Muscle layer of duodenum (tissue), 2 donors: ENCODE results near the gene KIF18B.

Experiments used
- H3K27ac ChIP-seq: one replicate; pipeline ENCODE4 v1.7.0; 2013; ENCODE audit warnings: mild to moderate bottlenecking, low read length
- H3K27me3 ChIP-seq: one replicate; pipeline ENCODE4 v1.7.0; 2013; ENCODE audit warnings: low read depth, mild to moderate bottlenecking, control low read depth, low read length
- H3K36me3 ChIP-seq, 2 donors: one replicate each; pipeline ENCODE4 v1.7.0; 2013; ENCODE audit warnings: low read length in 2 of 2, control low read depth in 1 of 2, mild to moderate bottlenecking in 1 of 2; ENCODE audit not compliant: insufficient read depth in 2 of 2, control insufficient read depth in 1 of 2
- H3K4me1 ChIP-seq, 2 donors: one replicate each; pipeline ENCODE4 v1.7.0; 2013; ENCODE audit warnings: low read length in 2 of 2, mild to moderate bottlenecking in 2 of 2, control low read depth in 1 of 2, moderate library complexity in 1 of 2; ENCODE audit not compliant: insufficient read depth in 2 of 2, control insufficient read depth in 1 of 2
- H3K4me3 ChIP-seq, 2 donors: one replicate each; pipeline ENCODE4 v1.7.0; 2013; ENCODE audit warnings: low read length in 2 of 2, low read depth in 1 of 2, mild to moderate bottlenecking in 1 of 2
- H3K9me3 ChIP-seq, 2 donors: one replicate each; pipeline ENCODE4 v1.7.0; 2013; ENCODE audit warnings: low read length in 2 of 2, control low read depth in 1 of 2, mild to moderate bottlenecking in 1 of 2; ENCODE audit not compliant: control insufficient read depth in 1 of 2
- donor health status: healthy.

KIF18B gene

GRCh38 chr17:44922136-44922535 is 25.4 kb downstream of the KIF18B start:
- Histone ChIP-seq H3K36me3 (no peaks in the 10 kb centered on the region), H3K27me3 (no peaks in the 10 kb centered on the region), H3K4me1 (peaks cover 0 to 7% of the 10 kb centered on the region in 2 donors), H3K9me3 (no peaks in the 10 kb centered on the region), H3K27ac (no peak overlapping the region), H3K4me3 (no peak overlapping the region)

GRCh38 chr17:44921122-44921882 is 26.3 kb downstream of the KIF18B start:
- no peaks in the 10 kb centered on the region for H3K27me3 ChIP-seq
- H3K9me3 ChIP-seq: no peaks in the 10 kb centered on the region
- no peak overlapping the region for H3K27ac ChIP-seq
- no peaks in the 10 kb centered on the region for H3K36me3 ChIP-seq
- H3K4me1 ChIP-seq: peaks cover 0 to 7% of the 10 kb centered on the region in 2 donors
- H3K4me3 ChIP-seq: no peak overlapping the region

- Histone ChIP-seq H3K4me1 (peaks cover 0 to 10% of the 10 kb centered on the region in 2 donors), H3K27ac (no peak overlapping the region), H3K36me3 (no peaks in the 10 kb centered on the region)
These were observed 27.0 kb downstream of the KIF18B start for GRCh38 chr17:44920565-44920940.

GRCh38 chr17:44919885-44920564 is 27.5 kb downstream of the KIF18B start:
- Histone ChIP-seq H3K4me1 (peaks cover 0 to 10% of the 10 kb centered on the region in 2 donors), H3K27me3 (no peaks in the 10 kb centered on the region), H3K4me3 (no peak overlapping the region), H3K36me3 (no peaks in the 10 kb centered on the region), H3K9me3 (no peaks in the 10 kb centered on the region), H3K27ac (no peak overlapping the region)

More at GRCh38 chr17:44920565-44920940, 27.0 kb downstream of the KIF18B start:
- H3K27me3 ChIP-seq: no peaks in the 10 kb centered on the region
- H3K9me3 ChIP-seq: no peaks in the 10 kb centered on the region
- H3K4me3 ChIP-seq: no peak overlapping the region

- H3K4me3 ChIP-seq: no peak overlapping the region
- H3K4me1 ChIP-seq: peaks cover 0 to 10% of the 10 kb centered on the region in 2 donors
- no peak overlapping the region for H3K27ac ChIP-seq
- no peaks in the 10 kb centered on the region for H3K36me3 ChIP-seq
- no peaks in the 10 kb centered on the region for H3K9me3 ChIP-seq
- H3K27me3 ChIP-seq: no peaks in the 10 kb centered on the region
These were observed 28.2 kb downstream of the KIF18B start for GRCh38 chr17:44919411-44919810.

GRCh38 chr17:44918006-44918405 is 29.6 kb downstream of the KIF18B start:
- Histone ChIP-seq H3K27ac (no peak overlapping the region), H3K4me1 (peaks cover 0 to 10% of the 10 kb centered on the region in 2 donors), H3K27me3 (no peaks in the 10 kb centered on the region), H3K36me3 (no peaks in the 10 kb centered on the region), H3K4me3 (no peak overlapping the region), H3K9me3 (no peaks in the 10 kb centered on the region)

GRCh38 chr17:44917456-44917855 is 30.1 kb downstream of the KIF18B start:
- Histone ChIP-seq H3K27me3 (peaks cover 3% of the 10 kb centered on the region), H3K4me3 (no peak overlapping the region), H3K27ac (no peak overlapping the region), H3K4me1 (peaks cover 0 to 10% of the 10 kb centered on the region in 2 donors), H3K36me3 (no peaks in the 10 kb centered on the region), H3K9me3 (no peaks in the 10 kb centered on the region)

- Histone ChIP-seq H3K4me1 (peaks cover 0 to 11% of the 10 kb centered on the region in 2 donors), H3K9me3 (no peaks in the 10 kb centered on the region), H3K27ac (no peak overlapping the region), H3K4me3 (no peak overlapping the region), H3K36me3 (no peaks in the 10 kb centered on the region), H3K27me3 (peaks cover 4% of the 10 kb centered on the region)
These were observed 30.8 kb downstream of the KIF18B start for GRCh38 chr17:44916781-44917241.

GRCh38 chr17:44915862-44916780 is 31.5 kb downstream of the KIF18B start:
- Histone ChIP-seq H3K27me3 (peaks cover 4% of the 10 kb centered on the region), H3K4me1 (peaks cover 0 to 18% of the 10 kb centered on the region in 2 donors), H3K4me3 (no peak overlapping the region), H3K36me3 (no peaks in the 10 kb centered on the region), H3K27ac (no peak overlapping the region), H3K9me3 (no peaks in the 10 kb centered on the region)

- Histone ChIP-seq H3K4me3 (no peak within 1 kb of the TSS), H3K9me3 (no peaks in the 10 kb centered on the region), H3K4me1 (peaks cover 0 to 16% of the 10 kb centered on the region in 2 donors), H3K27ac (no peak within 1 kb of the TSS), H3K36me3 (no peaks in the 10 kb centered on the region), H3K27me3 (peaks cover 4% of the 10 kb centered on the region)
These were observed 32.2 kb downstream of the KIF18B start, which contains the start of gene GFAP for GRCh38 chr17:44915321-44915726. Gene GFAP, minus strand, starts transcription at chr17:44915500. Its CDS starts 14 bp downstream, at chr17:44915486.
